Activated CD4-positive, alpha-beta T cell treated with anti-CD3 and anti-CD28 coated beads, Interleukin-2, Interleukin-6, amounts not matched to agents 100 ng/mL and 50 ng/mL, durations not matched to agents 16 hours and 8 hours (primary cell): ENCODE data around the gene TENT5A.
"Not testable (repeated sequence)": the region's sequence is repeated elsewhere in the genome, so short reads cannot be mapped to it uniquely, and the experiment has no call there.

Experiments used
- DNase-seq: peaks from one replicate; pipeline ENCODE4 v3.0.0-alpha.2; 2020

Gene TENT5A

DNA sequence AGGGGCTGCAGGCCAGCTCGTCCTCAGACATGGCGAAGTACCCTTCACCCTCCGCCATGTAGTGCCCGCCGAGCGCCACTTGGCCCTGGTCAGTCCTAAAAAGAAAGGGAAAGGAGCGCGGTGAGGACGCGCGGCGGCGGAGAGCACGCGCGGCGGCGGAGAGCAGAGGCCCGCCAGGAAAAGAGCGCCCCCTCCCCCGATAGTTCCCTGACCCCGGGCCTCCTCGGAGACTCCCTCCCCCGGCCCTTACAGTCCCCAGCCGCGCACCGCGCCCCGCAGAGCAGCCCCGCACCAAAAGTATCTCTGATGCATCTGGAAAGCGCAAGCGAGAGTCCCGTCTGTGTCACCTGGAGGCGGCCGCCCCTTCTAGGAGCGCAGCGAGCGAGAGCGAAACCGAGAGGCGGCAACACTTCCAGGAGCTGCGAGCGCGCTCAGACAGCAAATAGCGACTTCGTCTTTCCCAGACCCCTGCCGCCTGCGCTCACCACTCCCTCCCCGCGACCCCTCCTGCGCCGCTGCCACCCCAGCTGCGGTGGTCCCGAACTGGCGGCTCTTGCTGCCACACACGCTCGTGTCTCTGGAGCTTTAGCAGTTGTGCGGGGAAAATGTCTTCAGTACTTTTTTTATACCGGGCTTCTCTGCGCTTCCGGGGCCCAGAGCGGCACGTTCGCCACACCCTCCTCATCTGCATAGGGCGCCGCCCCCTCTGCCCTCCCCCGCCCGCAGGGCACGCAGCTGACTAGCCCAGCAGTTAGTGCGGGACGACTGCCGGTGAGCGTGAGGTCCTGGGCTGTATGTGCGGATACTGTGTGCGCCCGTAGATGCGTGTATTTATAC is at the start of gene TENT5A:
TSS of gene TENT5A (minus strand) at position 598 of the 837 bp plus-strand sequence. CDS start at position 58, 540 bp downstream.
- DNase-seq = peak; percentile 74

DNA sequence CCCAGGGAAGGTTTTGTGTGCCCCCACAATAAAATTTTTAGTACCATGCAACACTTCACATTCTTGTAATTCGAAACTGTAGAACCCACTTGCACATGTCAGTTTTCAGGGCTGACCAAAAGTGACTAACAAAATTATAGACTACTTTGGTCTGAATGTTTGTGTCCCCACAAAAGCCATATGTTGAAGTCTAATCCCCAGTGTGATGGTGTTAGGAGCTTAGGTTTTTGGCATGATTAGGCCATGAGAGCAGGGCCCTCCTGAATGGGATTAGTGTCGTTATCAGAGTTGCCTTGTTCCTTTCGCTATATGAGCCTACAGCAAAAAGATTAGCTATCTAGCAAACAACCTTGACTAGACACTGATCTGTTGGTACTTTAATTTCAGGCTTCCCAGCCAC is 49.0 kb upstream of the TENT5A start:
- no peak for DNase-seq

DNA sequence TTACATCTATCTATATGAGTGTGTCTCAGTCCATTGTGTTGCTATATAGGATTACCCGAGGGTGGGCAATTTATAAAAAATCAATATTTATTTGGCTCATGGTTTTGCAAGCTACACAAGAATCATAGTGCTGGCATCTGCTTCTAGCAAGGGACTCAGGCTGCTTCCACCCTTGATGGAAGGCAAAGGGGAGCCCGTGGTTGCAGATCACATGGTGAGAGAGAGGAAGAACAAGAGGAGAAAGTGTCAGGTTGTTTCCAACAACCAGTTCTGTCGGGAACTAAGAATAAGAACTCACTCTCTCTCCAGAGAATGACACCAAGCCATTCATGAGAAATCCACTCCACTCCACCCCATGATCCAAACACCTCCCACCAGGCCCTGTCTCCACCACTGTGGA is 48.2 kb upstream of the TENT5A start:
- no peak for DNase-seq

DNA sequence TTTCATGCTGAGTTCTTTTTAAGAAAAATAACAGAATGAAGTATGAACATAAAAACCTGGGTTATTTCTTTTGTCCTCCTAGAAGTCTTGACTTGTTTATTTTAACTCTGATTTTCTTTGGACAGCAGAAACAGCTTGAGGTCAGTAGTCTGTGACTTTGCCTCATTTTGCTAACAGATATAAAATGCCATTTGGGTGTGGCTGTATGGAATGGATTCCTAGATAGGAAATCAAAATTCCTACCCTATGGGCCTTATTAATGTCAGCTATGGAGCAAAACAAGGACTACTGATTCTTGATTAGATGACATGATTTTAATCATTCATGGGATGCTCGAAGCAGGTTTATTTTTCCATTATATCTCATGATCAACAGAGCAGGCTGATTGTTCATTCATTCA is 46.8 kb upstream of the TENT5A start:
- DNase-seq = no peak

DNA sequence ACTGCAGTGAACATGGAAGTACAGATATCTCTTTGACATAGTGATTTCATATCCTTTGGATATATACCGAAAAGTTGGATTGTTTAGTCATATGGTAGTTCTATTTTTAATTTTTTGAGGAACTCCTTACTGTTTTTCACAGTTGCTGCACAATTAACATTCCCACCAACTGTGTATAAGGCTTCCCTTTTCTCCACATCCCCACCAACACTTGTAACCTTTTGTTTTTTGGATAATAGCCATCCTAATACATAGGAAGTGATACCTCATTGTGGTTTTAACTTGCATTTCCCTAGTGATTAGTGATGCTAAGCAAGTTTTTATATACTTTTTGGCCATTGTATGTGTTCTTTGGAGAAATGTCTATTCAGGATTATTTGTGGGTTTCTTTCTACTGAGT is 45.1 kb upstream of the TENT5A start:
- DNase-seq = no peak

DNA sequence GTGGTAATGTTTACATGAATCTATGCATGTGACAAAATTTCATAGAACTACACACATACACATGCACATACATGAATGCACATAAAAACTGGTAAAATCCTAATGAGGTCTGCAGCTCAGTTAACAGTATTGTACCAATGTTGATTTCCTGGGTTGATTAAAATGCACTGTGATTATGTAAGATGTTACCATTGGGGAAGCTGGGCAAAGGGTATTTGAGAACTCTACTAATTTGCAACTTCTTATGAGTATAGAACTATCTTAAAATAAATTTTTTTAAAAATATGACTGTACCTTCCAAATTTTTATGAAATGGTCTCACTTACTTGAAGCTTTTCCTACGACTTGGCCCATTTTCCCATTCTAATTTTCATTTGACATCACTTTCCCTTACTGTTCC is 43.4 kb upstream of the TENT5A start:
- DNase-seq = no peak

DNA sequence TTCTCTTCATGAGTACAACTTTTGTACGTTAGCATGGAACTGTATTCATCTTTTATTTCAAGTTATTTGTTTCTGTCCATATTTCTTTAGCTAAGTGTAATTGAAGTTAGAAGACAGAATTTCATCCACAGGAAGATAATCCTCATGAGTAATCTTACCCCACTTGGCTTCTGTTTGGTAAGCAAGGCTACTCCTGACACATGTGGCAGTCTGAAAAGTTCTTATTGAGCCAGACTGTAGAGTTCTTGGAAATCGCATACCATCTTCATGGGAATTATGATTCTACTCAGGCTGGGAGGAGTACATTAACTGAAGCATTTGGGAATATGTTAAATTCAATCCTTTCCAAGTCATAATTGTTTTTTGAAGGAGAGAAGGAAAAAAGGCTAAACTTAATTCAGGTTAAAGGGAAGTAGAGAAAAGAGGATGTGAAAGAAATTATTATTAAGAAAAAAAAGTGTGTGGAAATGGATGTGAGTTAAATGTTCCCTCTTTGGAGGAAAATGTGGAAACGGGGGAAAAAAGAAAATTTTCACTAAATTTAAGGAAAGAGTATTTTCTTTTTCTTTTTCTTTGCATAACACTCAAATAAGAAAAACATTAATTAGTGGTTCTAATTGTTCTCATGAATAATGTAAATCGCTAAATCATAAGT is 41.5 kb upstream of the TENT5A start:
- DNase-seq = no peak

DNA sequence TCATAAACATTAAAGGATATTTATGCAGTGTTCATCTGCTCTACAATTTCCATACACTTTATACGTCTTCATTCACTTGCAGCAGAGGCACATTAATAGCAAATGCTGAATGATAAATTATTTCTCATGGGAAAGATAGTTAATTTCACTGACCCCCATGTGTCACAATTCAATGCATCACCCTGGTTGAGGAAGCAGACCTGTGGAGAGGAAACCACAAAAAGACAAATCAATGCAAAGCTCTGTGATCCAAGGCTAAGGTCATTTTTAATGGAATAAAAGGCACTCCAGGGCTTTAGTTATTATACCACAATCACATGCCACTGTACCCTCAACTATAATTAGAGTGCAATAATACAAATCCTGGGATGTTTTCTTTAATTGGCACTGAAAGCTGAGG is 40.3 kb upstream of the TENT5A start:
- no peak for DNase-seq

DNA sequence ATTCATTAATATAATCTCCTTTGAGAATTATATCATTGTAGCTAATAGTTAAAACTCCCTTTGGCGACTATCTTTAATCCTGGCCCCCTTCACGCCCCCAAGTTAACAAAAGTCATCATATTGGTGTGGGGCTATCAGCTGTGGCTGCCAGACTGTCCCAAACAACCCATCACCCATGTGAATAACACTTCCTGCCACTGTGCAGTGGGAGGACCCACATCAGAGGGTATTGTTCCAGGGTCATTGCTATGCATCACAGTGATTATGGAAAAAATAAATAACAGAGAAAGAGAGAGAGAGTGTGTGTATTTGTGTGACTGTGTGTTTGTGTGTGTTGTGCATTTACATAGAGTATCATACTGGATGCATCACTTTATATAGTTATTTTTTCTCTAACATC is 39.3 kb upstream of the TENT5A start:
- no peak for DNase-seq

DNA sequence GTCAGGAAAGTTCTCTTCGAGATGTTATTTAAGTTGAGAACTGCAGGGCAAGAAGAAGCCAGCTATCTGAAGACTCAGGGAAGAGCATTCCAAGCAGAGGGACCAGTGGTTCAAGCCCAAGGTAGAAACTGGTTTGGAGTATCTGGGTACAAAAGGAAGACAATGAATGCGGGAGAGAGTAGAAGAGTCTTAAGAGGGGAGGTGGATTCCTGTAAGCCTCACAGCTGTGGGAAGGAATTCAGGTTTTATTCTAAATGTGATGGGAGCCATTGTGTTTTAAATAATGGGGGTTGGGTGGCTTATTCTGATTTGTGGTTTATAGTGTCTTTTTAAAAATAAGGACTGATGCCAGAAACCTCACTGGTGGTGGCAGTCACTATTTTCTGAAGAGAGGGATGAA is 37.6 kb upstream of the TENT5A start:
- DNase-seq = no peak

DNA sequence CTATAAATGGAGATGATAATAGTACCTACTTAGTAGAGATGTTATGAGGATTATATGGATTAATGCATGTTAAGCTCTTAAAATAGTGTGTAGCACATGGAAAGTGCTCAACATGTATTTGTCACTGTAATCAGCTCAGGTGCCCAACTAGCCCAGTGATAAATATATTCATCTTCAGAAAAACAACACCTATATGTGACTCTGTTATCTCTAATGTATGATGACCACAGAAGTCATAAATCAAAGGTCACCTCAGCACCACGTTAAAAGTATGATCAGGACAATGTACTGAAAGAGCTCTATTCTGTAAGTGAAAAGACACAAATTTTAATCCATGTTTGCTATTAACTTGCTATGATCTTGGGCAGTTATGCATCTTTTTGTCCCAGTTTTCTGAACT is 36.8 kb upstream of the TENT5A start:
- no peak for DNase-seq

DNA sequence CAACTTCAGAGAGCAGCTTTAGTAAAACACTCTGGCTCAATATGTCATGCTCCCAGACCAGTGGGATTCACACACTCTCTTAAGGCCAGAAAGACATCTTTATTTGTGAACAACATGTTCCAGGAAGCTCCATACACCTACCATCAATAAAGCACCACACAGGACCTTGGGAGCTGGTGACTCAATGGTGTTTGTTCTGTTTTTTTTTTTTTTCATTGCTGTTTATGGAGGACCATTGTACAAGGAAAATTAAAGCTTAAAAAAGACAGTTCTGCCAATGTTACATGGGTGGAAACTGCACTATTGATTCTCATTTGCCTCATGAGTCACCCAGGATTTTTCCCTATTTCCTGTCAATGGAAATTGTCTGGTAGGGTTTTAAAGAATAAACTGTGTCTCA is 36.3 kb upstream of the TENT5A start:
- DNase-seq = no peak

DNA sequence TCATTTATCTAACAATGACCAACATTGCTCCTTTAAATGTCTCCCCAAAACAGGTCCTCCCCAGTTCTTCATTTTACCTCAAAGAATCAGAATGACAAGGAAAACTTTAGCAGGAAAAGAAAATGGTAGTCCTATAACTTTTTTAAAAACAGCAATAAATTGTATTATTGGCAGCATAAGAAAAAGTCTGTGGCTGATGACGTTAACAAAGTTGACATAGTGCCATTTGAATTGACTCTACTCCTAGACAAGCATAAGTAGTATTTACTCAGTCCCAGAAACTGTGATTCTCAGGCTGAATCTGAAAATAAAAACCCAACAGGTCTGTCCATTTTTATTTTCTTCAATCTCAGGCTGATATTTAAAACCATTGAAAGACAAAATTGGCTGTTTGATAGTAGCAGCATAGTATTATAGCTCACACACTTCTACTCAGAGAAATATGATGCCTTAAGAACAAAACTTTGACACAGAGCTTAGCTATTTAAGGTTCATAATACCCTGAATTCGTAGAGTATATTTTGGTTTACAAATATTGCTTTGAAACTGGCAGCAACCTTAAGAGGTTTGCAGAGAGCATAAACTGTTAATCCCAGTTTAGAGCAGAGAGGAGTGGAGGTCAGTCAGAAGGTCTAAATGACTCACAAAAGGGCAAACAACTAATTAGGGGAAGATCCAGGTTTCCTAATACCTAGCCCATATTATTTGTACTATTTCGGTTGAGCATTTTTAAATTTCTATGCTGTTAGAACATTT is 35.0 kb upstream of the TENT5A start:
- DNase-seq = no peak

DNA sequence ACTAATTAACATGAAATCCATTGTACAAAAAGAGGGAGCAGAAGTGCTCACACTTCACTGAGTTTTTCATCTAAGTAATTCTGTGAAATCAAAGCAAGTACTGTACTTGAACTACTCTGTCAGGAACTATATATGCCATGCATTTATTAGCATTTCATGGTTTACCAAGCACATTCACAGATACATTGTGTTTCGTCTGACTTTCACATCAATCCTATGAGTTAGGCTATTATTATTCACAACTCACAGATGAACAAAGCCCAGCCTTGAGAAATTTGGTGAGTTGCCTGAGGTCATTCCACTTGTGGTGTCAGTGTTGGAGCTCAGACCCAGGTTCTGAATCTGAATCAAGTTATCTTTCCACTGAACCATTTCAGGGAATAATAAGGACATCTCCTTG is 33.7 kb upstream of the TENT5A start:
- DNase-seq = no peak

DNA sequence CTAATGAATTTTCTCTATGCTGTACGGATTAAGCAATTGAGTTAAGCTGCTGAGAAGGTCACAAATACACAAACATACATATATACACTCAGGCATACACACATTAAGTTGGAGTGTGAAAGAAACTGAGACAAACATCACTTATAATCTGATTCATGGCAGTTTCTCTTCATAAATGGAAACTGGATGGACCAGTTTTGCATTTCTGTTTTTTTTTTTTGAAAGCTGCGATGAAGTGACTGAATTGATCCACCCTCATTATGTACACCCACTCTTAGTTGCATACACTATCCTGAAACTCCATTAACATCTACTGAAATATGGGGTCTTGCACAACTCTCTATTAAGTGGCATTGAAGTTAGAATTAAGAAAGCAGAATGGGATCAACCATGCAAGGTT is 32.9 kb upstream of the TENT5A start:
- DNase-seq = no peak

DNA sequence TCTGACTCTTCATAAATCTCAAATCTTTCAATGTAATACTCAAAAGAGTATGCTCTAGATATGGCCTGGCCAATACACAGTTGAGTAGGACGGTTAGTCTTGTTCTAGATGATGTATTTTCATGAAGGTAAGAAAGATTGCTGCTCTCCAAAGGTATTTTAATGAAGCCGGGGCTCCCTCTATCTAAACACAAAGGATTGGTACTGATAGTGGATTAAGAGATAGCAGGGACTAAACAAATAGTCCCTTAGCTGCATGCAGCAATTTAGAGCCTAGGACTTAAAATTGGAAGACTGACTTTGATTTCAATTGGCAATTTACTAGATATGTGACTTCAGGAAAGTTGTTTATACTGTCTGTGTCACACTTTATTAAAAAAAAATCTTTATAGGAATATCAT is 31.4 kb upstream of the TENT5A start:
- DNase-seq = no peak

DNA sequence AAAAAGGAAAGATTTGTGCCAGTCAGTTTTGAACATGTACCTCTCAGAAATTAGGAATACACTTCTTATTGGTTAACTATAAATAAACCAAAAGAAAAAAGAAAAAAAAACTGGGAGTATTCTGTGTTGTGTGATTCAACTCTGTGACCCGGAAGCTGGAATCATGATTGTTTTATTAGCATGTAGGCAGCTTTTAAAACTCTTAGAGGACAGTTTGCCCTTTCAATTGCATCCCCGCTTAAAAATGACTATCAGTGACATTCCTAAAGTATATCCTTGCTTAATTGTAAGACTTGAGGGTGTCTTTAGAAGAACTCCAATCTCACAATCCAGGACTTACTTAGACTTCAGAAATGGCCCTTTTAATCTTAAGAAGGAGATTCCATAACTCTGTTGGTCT is 29.1 kb upstream of the TENT5A start:
- DNase-seq = no peak

DNA sequence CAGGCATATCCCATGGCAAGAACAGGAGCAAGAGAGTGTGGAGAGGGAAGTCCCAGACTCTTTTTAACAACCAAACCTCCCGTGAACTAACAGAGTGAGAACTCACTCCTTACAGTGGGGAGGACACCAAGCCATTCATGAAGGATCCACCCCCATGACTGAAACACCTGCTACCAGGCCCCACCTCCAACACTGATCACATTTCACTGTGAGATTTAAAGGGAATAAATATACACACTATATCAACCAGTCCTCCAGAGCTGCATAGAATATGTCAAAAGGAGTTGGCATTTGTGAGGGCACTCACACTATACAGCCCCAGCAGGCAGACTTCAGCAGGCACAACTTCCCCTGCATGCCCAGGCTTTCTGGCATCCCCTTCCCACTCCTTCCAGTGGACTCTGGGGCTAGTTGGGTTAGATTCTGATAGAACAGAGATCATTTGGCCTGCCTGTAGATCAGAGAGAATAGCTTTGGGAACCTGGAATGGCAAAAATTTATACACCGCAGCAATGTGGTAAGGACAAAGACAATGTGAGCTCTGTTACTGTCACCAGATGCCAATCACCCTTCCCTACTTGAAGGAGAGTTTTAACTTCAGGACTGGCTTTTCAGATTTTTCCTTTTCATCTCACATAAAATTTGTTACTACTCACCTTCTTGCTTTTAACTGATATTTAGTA is 25.2 kb upstream of the TENT5A start:
- DNase-seq = no peak

DNA sequence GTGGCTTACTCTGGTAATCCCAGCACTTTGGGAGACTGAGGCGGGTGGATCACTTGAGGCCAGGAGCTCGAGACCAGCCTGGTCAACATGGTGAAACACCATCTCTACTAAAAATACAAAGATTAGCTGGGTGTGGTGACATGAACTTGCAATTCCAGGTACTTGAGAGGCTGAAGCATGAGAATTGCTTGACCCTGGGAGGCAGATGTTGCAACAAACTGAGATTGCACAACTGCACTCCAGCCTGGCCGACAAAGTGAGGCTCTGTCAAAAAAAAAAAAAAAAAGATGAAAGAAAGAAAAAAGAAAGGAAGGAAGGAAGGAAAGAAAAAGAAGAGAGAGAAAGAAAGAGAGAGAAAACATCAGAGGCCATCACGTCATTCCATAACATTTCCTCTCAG is 23.7 kb upstream of the TENT5A start:
- not testable (repeated sequence) for DNase-seq

DNA sequence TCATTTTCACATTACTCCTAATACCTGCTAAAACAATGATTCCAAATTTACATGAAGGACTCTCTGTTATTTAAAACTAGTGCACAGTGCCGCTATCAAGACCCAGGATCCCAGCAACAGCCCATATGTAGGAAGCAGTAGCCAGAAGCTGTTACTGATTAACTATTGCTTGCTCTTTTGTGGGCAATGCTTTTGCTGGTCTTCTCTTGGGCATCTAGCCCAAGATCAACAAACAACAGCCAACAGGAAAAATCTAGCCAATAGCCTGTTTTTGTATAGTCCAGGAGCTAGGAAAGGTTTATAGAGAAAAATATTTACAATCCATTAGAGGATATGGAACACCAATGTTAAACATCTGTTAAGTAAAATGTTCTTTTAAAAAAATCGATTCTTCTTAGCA is 22.1 kb upstream of the TENT5A start:
- no peak for DNase-seq

DNA sequence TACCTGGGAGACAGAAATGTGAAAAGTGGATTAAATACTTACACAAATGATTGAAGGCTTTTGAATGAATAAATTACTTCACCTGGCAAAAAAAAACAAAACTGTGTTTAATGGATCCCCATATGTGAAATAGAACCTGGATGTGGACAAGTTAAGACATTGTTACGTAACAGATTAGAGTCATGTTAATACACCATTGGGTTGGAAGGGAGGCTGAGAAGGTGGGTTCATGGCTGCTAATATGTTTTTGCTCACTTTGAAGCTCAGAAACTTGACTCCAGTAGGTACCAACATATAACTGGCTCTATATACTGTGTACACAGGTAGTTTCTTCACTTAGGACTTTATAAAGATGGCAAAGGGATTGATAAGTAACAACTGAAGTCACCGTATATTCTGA is 21.4 kb upstream of the TENT5A start:
- DNase-seq = no peak

DNA sequence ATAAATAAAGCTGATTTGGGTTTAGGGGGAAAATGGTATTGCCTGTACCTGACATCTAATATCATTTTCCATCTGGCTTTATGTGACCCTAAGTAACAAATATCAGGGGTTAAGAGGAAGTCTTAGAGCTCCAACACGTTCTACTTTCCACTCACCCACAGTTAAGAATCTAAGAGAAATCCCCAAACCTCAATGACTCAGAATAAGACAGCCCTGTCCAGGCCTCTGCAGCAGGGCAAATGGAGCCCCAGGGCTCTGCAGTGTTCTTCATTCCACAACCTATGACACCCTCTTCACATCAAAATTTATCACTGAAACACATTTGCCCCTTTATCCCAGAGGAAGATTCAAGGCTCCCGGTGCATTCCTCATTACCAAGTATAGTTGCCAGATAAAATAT is 20.3 kb upstream of the TENT5A start:
- DNase-seq = peak; percentile 47

DNA sequence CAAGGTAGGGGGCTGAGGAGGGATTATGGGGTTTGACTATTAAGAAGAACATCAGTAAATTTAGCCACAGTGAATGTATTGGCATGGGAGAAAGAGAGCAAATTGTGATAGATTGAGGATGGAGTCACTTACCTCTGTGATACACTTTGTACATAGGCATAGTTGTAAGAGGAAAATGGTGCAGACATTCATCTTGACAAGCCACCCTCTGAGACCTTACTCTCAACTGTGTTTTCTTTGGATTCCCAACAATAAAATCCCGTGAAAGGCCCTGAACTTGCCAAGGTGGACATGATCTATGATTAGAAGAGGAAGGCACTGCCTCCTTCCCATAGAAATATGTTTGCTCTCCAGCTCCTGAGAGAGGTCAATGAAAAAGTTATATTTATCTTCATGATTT is 18.6 kb upstream of the TENT5A start:
- DNase-seq = no peak
